GM10248 (cell line): ENCODE results near the gene UVRAG.

Source experiments
- CTCF ChIA-PET: fragments of 300-600 bp; sonication (Branson Sonifier 250); formaldehyde crosslinking; extraction: SDS; loops from one replicate; lab custom pipeline; 2021; ENCODE audit warnings: antibody characterized with exemption; lab: Yijun Ruan, JAX
- POLR2A ChIA-PET: fragments of 350-650 bp; sonication (Branson Sonifier 250); formaldehyde crosslinking; extraction: SDS; loops from one replicate; lab custom pipeline; 2020; ENCODE audit warnings: antibody characterized with exemption; lab: Yijun Ruan, JAX
- DNase-seq: peaks from one replicate; pipeline ENCODE4 v3.0.0; 2012; ENCODE audit errors: extremely low spot score
- CTCF ChIP-seq: IDR thresholded peaks from 2 replicates; pipeline ENCODE4 v1.5.1; 2012; ENCODE audit warnings: mild to moderate bottlenecking, low read depth; ENCODE audit errors: extremely low read depth, missing control alignments, control extremely low read depth

UVRAG gene

GRCh38 chr11:75823946-75824345 is 8.9 kb downstream of the UVRAG start:
- ChIA-PET CTCF (interaction anchor here (1.3 to 4.8 kb wide), 3 partner anchors 12 to 49 kb away, joined by 4 to 28 read pairs (median 11); no protein-coding TSS in a partner anchor), POLR2A (interaction anchor here (0.6 to 0.7 kb wide), 3 partner anchors 9 to 49 kb away, joined by 4 to 7 read pairs (median 5); partner anchors contain the start of gene UVRAG)
- TF ChIP-seq CTCF = no peak
- DNase-seq = no peak

- CTCF ChIA-PET = interaction anchor here (0.7 to 4.0 kb wide), 6 partner anchors 11 to 326 kb away, joined by 3 to 15 read pairs (median 3); no protein-coding TSS in a partner anchor
- TF ChIP-seq CTCF = no peak
- POLR2A ChIA-PET = no interaction called here
- DNase-seq = no peak
Measured at GRCh38 chr11:75826461-75827230, 11.6 kb downstream of the UVRAG start.

- ChIA-PET POLR2A (no interaction called here), CTCF (interaction anchor here (1.4 to 4.0 kb wide), 4 partner anchors 9 to 40 kb away, joined by 3 to 15 read pairs (median 4); no protein-coding TSS in a partner anchor)
- TF ChIP-seq CTCF = no peak
- no peak for DNase-seq
Measured at GRCh38 chr11:75827562-75827961, 12.6 kb downstream of the UVRAG start.

- CTCF ChIA-PET = interaction anchor here (0.9 to 2.5 kb wide), 13 partner anchors 9 to 59 kb away, joined by 3 to 13 read pairs (median 5); no protein-coding TSS in a partner anchor
- TF ChIP-seq CTCF = no peak
- POLR2A ChIA-PET = interaction anchor here (1.0 kb wide), 1 partner anchor 21 kb away, joined by 3 read pairs; no protein-coding TSS in a partner anchor
- no peak for DNase-seq
Measured at GRCh38 chr11:75831915-75832502, 17.0 kb downstream of the UVRAG start.

- DNase-seq = no peak
- no peak for TF ChIP-seq CTCF
- POLR2A ChIA-PET = no interaction called here
- CTCF ChIA-PET = interaction anchor here (0.7 to 2.7 kb wide), 2 partner anchors 33 to 34 kb away, joined by 3 to 9 read pairs; no protein-coding TSS in a partner anchor
Measured at GRCh38 chr11:75834728-75835127, 19.7 kb downstream of the UVRAG start.

GRCh38 chr11:75836417-75836816 is 21.4 kb downstream of the UVRAG start:
- DNase-seq = no peak
- ChIA-PET CTCF (interaction anchor here (1.0 to 2.7 kb wide), 9 partner anchors 9 to 316 kb away, joined by 3 to 9 read pairs (median 4); no protein-coding TSS in a partner anchor), POLR2A (interaction anchor here (0.6 kb wide), 2 partner anchors 23 to 320 kb away, joined by 4 to 8 read pairs; no protein-coding TSS in a partner anchor)
- no peak for TF ChIP-seq CTCF
